Measurements from ENCODE around the gene PRKCQ. TPM values are rescaled to one million over a fixed set of nuclear protein-coding genes. Genes with fewer than 3 reads are reported as not detected.

PRKCQ gene
- total and polyA plus RNA-seq, 2 of the 8 experiments (the other 6 are each of a cell fraction or from before 2014, with no cell fraction given) = 9.1 to 22.6 TPM

GRCh38 chr10:6601246-6601805 lies 21.2 kb upstream of the PRKCQ start:
- Histone ChIP-seq H2BK12ac (ENCODE audit: low read depth, low read length) (no peak overlapping the region), H2BK5ac (ENCODE audit: low read depth, low read length) (no peak overlapping the region), H3K79me1 (ENCODE audit: low read depth, low read length) (no peaks in the 10 kb centered on the region), H3K9me3 (ENCODE audit: insufficient read depth in 2 of 2, low read depth in 1 of 2, low read length in 1 of 2) (0 out of 4 replicates have a peak, but pooled peaks cover 0 to 2% of the 10 kb centered on the region in 2 experiments), H3K27ac (ENCODE audit: low read depth, low read length) (no peak overlapping the region), H3K56ac (replicated peaks; ENCODE audit: insufficient read length, low read depth, low read length) (no peak overlapping the region), H2AFZ (ENCODE audit: low read length) (no peak overlapping the region), H2BK20ac (ENCODE audit: low read length) (no peak overlapping the region), H3K4me1 (replicated peaks in 1 of 4; ENCODE audit: control insufficient read depth in 3 of 4, insufficient read depth in 4 of 4, low read length in 3 of 4) (peaks cover 0 to 6% (median 3%) of the 10 kb centered on the region in 4 experiments; a peak in 3 of 7 replicates), H4K8ac (ENCODE audit: extremely low read depth, insufficient read depth, low read length) (no peak overlapping the region), H3K4me3 (ENCODE audit: extremely low read depth in 1 of 4, insufficient read depth in 2 of 4, low read depth in 3 of 4, low read length in 4 of 4) (no peak overlapping the region), H2BK120ac (replicated peaks; ENCODE audit: low read depth, low read length) (no peak overlapping the region), H2AK5ac (ENCODE audit: low read depth, low read length) (no peak overlapping the region), H3K79me2 (ENCODE audit: control insufficient read depth in 1 of 2, insufficient read depth in 2 of 2, low read length in 2 of 2) (no peaks in the 10 kb centered on the region), H3K23ac (ENCODE audit: insufficient read length) (no peak overlapping the region), H4K91ac (replicated peaks; ENCODE audit: insufficient read length, low read length) (no peak overlapping the region), H3K36me3 (ENCODE audit: control insufficient read depth in 2 of 4, insufficient read depth in 4 of 4, low read length in 3 of 4) (no peaks in the 10 kb centered on the region; a peak in 1 of 8 replicates), H3K14ac (ENCODE audit: insufficient read length) (no peak overlapping the region), H3K27me3 (replicated peaks in 1 of 4; ENCODE audit: control insufficient read depth in 3 of 4, extremely low read depth in 1 of 4, insufficient read depth in 3 of 4, low read length in 3 of 4) (no peaks in the 10 kb centered on the region; a peak in 1 of 7 replicates), H3K23me2 (ENCODE audit: low read depth, low read length) (no peaks in the 10 kb centered on the region), H4K20me1 (replicated peaks in 1 of 2; ENCODE audit: control insufficient read depth in 1 of 2, insufficient read depth in 2 of 2, low read length in 2 of 2) (no peaks in the 10 kb centered on the region), H3K4ac (replicated peaks; ENCODE audit: insufficient read length, low read depth, low read length) (no peak overlapping the region), H4K5ac (ENCODE audit: insufficient read length, low read depth, low read length) (no peak overlapping the region), H3K18ac (ENCODE audit: extremely low read depth, low read length) (no peak overlapping the region), H2BK15ac (ENCODE audit: low read length) (no peak overlapping the region), H3K9ac (replicated peaks in 1 of 4; ENCODE audit: extremely low read depth in 1 of 4, low read depth in 3 of 4, low read length in 3 of 4) (no peak overlapping the region), H3K4me2 (ENCODE audit: insufficient read depth in 1 of 2, low read depth in 2 of 2, low read length in 2 of 2) (no peak overlapping the region)
- WGBS, 2 experiments (ENCODE audit: extremely low coverage in 1 of 2, insufficient coverage in 1 of 2, insufficient read length in 1 of 2, insufficient replicate concordance in 2 of 2, low coverage in 1 of 2, low lambda C conversion rate in 2 of 2, missing lambda C conversion rate in 1 of 2) = 90% methylated on average over 9 of the region's 9 CpGs; no CpG with 5 or more reads in 1 of the 2 experiments
- FAIRE-seq (no peak), DNase-seq (ENCODE audit: low read depth in 1 of 2, low spot score in 2 of 2) (no peak)
- ChIA-PET POLR2A (ENCODE audit: partially characterized antibody) (no interaction called here), CTCF (ENCODE audit: partially characterized antibody) (interaction anchor here (1.1 to 1.5 kb wide), 2 partner anchors 19 to 25 kb away, joined by 3 to 4 read pairs; no protein-coding TSS in a partner anchor)
- TF ChIP-seq CHD2 (IDR thresholded peaks at IDR 0.05; ENCODE audit: low read length) = no peak
- TF ChIP-seq CTBP2 (IDR thresholded peaks at IDR 0.05; ENCODE audit: borderline replicate concordance, insufficient read depth, insufficient read length, low read length) = no peak
- TF ChIP-seq SP4 (IDR thresholded peaks at IDR 0.05; ENCODE audit: low read length) = no peak
- no peak for TF ChIP-seq RXRA (IDR thresholded peaks at IDR 0.05; ENCODE audit: insufficient read depth, low read depth, low read length)
- TF ChIP-seq EGR1 (IDR thresholded peaks at IDR 0.05; ENCODE audit: borderline replicate concordance, low read depth, low read length) = no peak
- TF ChIP-seq SIRT6 (IDR thresholded peaks at IDR 0.05; ENCODE audit: low read length) = no peak
- TF ChIP-seq SP1 (IDR thresholded peaks at IDR 0.05; ENCODE audit: low read depth, low read length) = no peak
- no peak for TF ChIP-seq TAF7 (optimal IDR thresholded peaks at IDR 0.05; ENCODE audit: borderline replicate concordance, low read depth, low read length)
- no peak for TF ChIP-seq NRF1 (IDR thresholded peaks at IDR 0.05; ENCODE audit: low read depth, low read length)
- no peak for TF ChIP-seq RFX5 (IDR thresholded peaks at IDR 0.05; ENCODE audit: borderline replicate concordance, low read depth, low read length)
- TF ChIP-seq YY1 (IDR thresholded peaks at IDR 0.05; ENCODE audit: low read depth, low read length) = no peak
- no peak for TF ChIP-seq KDM4A (IDR thresholded peaks at IDR 0.05; ENCODE audit: low read depth, low read length, severe bottlenecking)
- no peak for TF ChIP-seq MAX (IDR thresholded peaks at IDR 0.05)
